ENCODE results near the gene RGS19. TPM values are rescaled to one million over a fixed set of nuclear protein-coding genes. Genes with fewer than 3 reads are reported as not detected.

The RGS19 gene
- total and polyA plus RNA-seq, 7 donors = 2.0 to 5.7 (median 3.5) TPM

- no peak for TF ChIP-seq CTCF (IDR thresholded peaks at IDR 0.05)
- Histone ChIP-seq H3K36me3 (ENCODE audit: insufficient read depth in 1 of 2, low read depth in 1 of 2) (no peaks in the 10 kb centered on the region), H3K9me3 (no peaks in the 10 kb centered on the region), H3K27me3 (ENCODE audit: insufficient read depth in 3 of 3, low read length in 2 of 3) (no peaks in the 10 kb centered on the region), H3K4me3 (peak overlapping the region; percentile 97), H3K4me1 (peaks cover 9% of the 10 kb centered on the region), H3K27ac (no peak overlapping the region)
- DNase-seq (no peak), ATAC-seq (no peak)
- 20 to 37% (median 20%) methylated on average over 12 of the region's 12 CpGs for WGBS, 3 donors
- intact Hi-C loops (cut with DNase I) = no loop called here
Observed at GRCh38 chr20:64064145-64064698, 15.1 kb downstream of the RGS19 start.

DNA sequence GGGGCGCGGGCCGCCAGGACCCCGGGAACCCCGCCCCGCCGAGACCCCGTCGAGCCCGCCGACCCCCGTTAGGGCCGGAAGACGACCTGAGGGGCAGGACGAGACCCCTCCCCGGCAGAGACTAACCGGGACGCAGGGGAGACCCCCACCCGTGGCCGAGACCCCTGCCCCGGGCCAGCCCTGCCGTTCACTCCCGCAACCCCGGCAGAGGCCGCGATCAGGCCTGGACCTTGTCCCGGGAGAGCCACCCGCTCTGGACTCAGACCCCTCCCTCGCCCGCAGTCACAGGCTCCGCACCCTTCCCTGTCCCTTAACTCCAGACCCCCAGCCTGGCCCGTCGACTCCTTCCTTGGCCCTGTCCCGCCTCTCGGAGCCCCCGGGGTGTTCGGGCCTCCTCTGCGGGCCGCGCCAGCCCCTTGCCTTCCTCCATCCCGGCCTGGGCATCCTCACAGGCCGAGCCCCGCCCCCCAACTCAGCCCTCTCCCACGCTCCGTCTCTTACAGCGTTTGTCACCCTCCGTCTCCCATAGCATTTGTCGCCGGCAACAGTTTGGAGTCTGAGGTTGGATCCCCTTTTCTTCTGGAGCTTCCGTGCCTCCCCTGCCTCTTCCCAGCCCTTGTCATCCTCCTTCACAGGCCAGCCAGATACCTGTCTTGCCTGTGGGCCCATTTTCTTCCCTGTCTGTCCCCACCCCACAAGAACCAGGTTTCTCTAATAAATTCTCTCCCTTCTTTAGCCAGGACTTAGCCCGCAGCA, 15.8 kb downstream of the RGS19 start:
- Histone ChIP-seq H3K4me3 (peak overlapping the region; percentile 97), H3K9me3 (no peaks in the 10 kb centered on the region), H3K4me1 (peaks cover 9% of the 10 kb centered on the region), H3K36me3 (ENCODE audit: insufficient read depth in 1 of 2, low read depth in 1 of 2) (no peaks in the 10 kb centered on the region), H3K27me3 (ENCODE audit: insufficient read depth in 3 of 3, low read length in 2 of 3) (no peaks in the 10 kb centered on the region), H3K27ac (peak overlapping the region; percentile 80)
- intact Hi-C loops (cut with DNase I) = no loop called here
- peak in 3 of 4 donors; percentile 4 to 14 (median 6) for ATAC-seq
- TF ChIP-seq CTCF (IDR thresholded peaks at IDR 0.05) = no peak
- WGBS, 3 donors = 2 to 3% (median 2%) methylated on average over 33 to 51 of the region's 51 CpGs
- DNase-seq = peak in 1 of 2 donors; percentile 54

- Histone ChIP-seq H3K36me3 (ENCODE audit: insufficient read depth in 1 of 2, low read depth in 1 of 2) (no peaks in the 10 kb centered on the region), H3K27me3 (ENCODE audit: insufficient read depth in 3 of 3, low read length in 2 of 3) (no peaks in the 10 kb centered on the region), H3K27ac (peak within 1 kb of the TSS; percentile 80), H3K9me3 (no peaks in the 10 kb centered on the region), H3K4me3 (peak within 1 kb of the TSS; percentile 97), H3K4me1 (peaks cover 9% of the 10 kb centered on the region)
- peak; percentile 96 to 98 (median 98) for ATAC-seq
- WGBS, 3 donors = 5 to 12% (median 5%) methylated on average over 41 to 85 of the region's 85 CpGs
- DNase-seq = peak; percentile 98
- no peak for TF ChIP-seq CTCF (IDR thresholded peaks at IDR 0.05)
- intact Hi-C loops (cut with DNase I) = no loop called here
Observed at GRCh38 chr20:64062596-64063388, 16.5 kb downstream of the RGS19 start, which contains the start of gene TCEA2. TSS of gene TCEA2 (plus strand) at chr20:64063198. CDS start at chr20:64063313, 115 bp downstream.

GRCh38 chr20:64062276-64062595, 17.1 kb downstream of the RGS19 start:
- 38 to 44% (median 43%) methylated on average over 5 of the region's 5 CpGs for whole genome bisulfite sequencing, 3 donors
- Histone ChIP-seq H3K4me1 (peaks cover 9% of the 10 kb centered on the region), H3K4me3 (peak overlapping the region; percentile 97), H3K27me3 (ENCODE audit: insufficient read depth in 3 of 3, low read length in 2 of 3) (no peaks in the 10 kb centered on the region), H3K27ac (peak overlapping the region; percentile 80), H3K36me3 (ENCODE audit: insufficient read depth in 1 of 2, low read depth in 1 of 2) (no peaks in the 10 kb centered on the region), H3K9me3 (no peaks in the 10 kb centered on the region)
- TF ChIP-seq CTCF (IDR thresholded peaks at IDR 0.05) = no peak
- DNase-seq (no peak), ATAC-seq (peak; percentile 0 to 6 (median 2))
- intact Hi-C loops (cut with DNase I) = no loop called here
